HepG2 (cell line): ENCODE results near the gene THRB. TPM values are rescaled to one million over a fixed set of nuclear protein-coding genes. Genes with fewer than 3 reads are reported as not detected.
A peak's percentile ranks its signal among the peaks of the same experiment; 100 is the strongest.

Experiments
- ATF1 ChIP-seq: IDR thresholded peaks from 2 replicates; pipeline ENCODE4 v1.6.1; 2016; ENCODE audit warnings: mild to moderate bottlenecking, control low read depth
- CEBPZ ChIP-seq: IDR thresholded peaks from 2 replicates; pipeline ENCODE4 v1.6.1; 2012; ENCODE audit warnings: low read length, improper control_type of control experiment
- EED ChIP-seq: sonication (generic); formaldehyde crosslinking; IDR thresholded peaks from 2 replicates; pipeline ENCODE4 v1.5.0; 2020; ENCODE audit warnings: mild to moderate bottlenecking, missing genetic modification reagents
- FOSL2 ChIP-seq: sonication (generic); formaldehyde crosslinking; IDR thresholded peaks from 2 replicates; pipeline ENCODE4 v1.4.0; 2020; ENCODE audit warnings: missing genetic modification reagents
- KLF16 ChIP-seq, 2 experiments: sonication (generic) in 1 of 2; formaldehyde crosslinking in 1 of 2; IDR thresholded peaks; 2 replicates each; pipeline versions ENCODE4 v1.6.1 to v1.8.0; 2016 to 2023; ENCODE audit warnings: missing genetic modification reagents in 2 of 2, missing compliant biosample characterization in 1 of 2
- MTA1 ChIP-seq: sonication (generic); formaldehyde crosslinking; IDR thresholded peaks from 2 replicates; pipeline ENCODE4 v1.4.0; 2020; ENCODE audit warnings: missing genetic modification reagents, mild to moderate bottlenecking, borderline replicate concordance
- RXRB ChIP-seq: IDR thresholded peaks from 2 replicates; pipeline ENCODE4 v1.6.1; 2016; ENCODE audit warnings: borderline replicate concordance, missing genetic modification reagents, missing compliant biosample characterization
- SP140L ChIP-seq: sonication (generic); formaldehyde crosslinking; IDR thresholded peaks from 2 replicates; pipeline ENCODE4 v1.4.0; 2020; ENCODE audit warnings: missing genetic modification reagents, borderline replicate concordance
- THRA ChIP-seq: sonication (generic); formaldehyde crosslinking; IDR thresholded peaks from 2 replicates; pipeline ENCODE4 v1.4.0; 2020; ENCODE audit warnings: missing genetic modification reagents, borderline replicate concordance
- ZEB1 ChIP-seq: IDR thresholded peaks from 2 replicates; pipeline ENCODE4 v1.6.1; 2012; ENCODE audit warnings: mild to moderate bottlenecking, low read depth, inconsistent platforms; ENCODE audit not compliant: insufficient replicate concordance
- ZFP36L2 ChIP-seq: sonication (generic); formaldehyde crosslinking; IDR thresholded peaks from 2 replicates; pipeline ENCODE4 v1.4.0; 2020; ENCODE audit warnings: missing genetic modification reagents
- ZMYM3 ChIP-seq: sonication (generic); formaldehyde crosslinking; IDR thresholded peaks from 2 replicates; pipeline ENCODE4 v1.5.1; 2020; ENCODE audit warnings: mild to moderate bottlenecking, missing genetic modification reagents
- ZNF207 ChIP-seq: fragments of 450-650 bp; IDR thresholded peaks from 2 replicates; pipeline ENCODE4 v1.6.1; 2016; ENCODE audit warnings: antibody characterized with exemption, borderline replicate concordance
- ZNF329 ChIP-seq: sonication (generic); formaldehyde crosslinking; IDR thresholded peaks from 2 replicates; pipeline ENCODE4 v1.9.0; 2021; ENCODE audit warnings: low read depth, mild to moderate bottlenecking, missing genetic modification reagents
- ZNF451 ChIP-seq: sonication (generic); formaldehyde crosslinking; IDR thresholded peaks from 2 replicates; pipeline ENCODE4 v1.5.0; 2020; ENCODE audit warnings: mild to moderate bottlenecking, missing genetic modification reagents
- ZNF569 ChIP-seq: sonication (generic); formaldehyde crosslinking; IDR thresholded peaks from 2 replicates; pipeline ENCODE4 v1.5.0; 2020; ENCODE audit warnings: mild to moderate bottlenecking, missing genetic modification reagents, moderate library complexity, borderline replicate concordance
- ZNF749 ChIP-seq: sonication (generic); formaldehyde crosslinking; IDR thresholded peaks from 2 replicates; pipeline ENCODE4 v1.8.0; 2022; ENCODE audit warnings: mild to moderate bottlenecking, missing genetic modification reagents, moderate library complexity, borderline replicate concordance
- ZSCAN21 ChIP-seq: sonication (generic); formaldehyde crosslinking; IDR thresholded peaks from 2 replicates; pipeline ENCODE4 v1.8.0; 2022; ENCODE audit warnings: mild to moderate bottlenecking, missing genetic modification reagents, moderate library complexity, borderline replicate concordance
- polyA plus RNA-seq, 8 experiments: library from polyadenylated mRNA; depleted of rRNA in 3 of 8; stranded (reverse) in 7 of 8; unstranded in 1 of 8; fragments of >200 nt; fragmentation: Illumina TruSeq in 4 of 8; extraction: Trizol in 4 of 8; gene quantifications; 2 replicates each; pipeline versions ENCODE4 v1.2.1 to v1.2.3, GENCODE V29; 2011 to 2016; ENCODE audit warnings: low read depth in 4 of 8, missing spikeins in 1 of 8, mixed read lengths in 1 of 8; ENCODE audit not compliant: insufficient read depth in 1 of 8
- total RNA-seq, 5 experiments: library from RNA; depleted of rRNA; stranded (reverse); fragments of >200 nt; fragmentation: Illumina TruSeq; extraction: Trizol; gene quantifications; 2 replicates each; pipeline ENCODE4 v1.2.3, GENCODE V29; 2016; ENCODE audit warnings: low read depth in 1 of 5
- TF ChIP-seq, protein P1 (sequence below): sonication (generic); formaldehyde crosslinking; IDR thresholded peaks from 2 replicates; pipeline ENCODE4 v1.4.0; 2020; ENCODE audit warnings: missing genetic modification reagents
- TF ChIP-seq, protein P2 (sequence below): IDR thresholded peaks from 2 replicates; pipeline ENCODE4 v1.6.1; 2016; ENCODE audit warnings: missing genetic modification reagents, missing compliant biosample characterization

Gene THRB
- total and polyA plus RNA-seq, 2 of the 13 experiments (the other 11 are each of a cell fraction or from before 2014, with no cell fraction given) = 4.7 to 22.7 TPM

DNA sequence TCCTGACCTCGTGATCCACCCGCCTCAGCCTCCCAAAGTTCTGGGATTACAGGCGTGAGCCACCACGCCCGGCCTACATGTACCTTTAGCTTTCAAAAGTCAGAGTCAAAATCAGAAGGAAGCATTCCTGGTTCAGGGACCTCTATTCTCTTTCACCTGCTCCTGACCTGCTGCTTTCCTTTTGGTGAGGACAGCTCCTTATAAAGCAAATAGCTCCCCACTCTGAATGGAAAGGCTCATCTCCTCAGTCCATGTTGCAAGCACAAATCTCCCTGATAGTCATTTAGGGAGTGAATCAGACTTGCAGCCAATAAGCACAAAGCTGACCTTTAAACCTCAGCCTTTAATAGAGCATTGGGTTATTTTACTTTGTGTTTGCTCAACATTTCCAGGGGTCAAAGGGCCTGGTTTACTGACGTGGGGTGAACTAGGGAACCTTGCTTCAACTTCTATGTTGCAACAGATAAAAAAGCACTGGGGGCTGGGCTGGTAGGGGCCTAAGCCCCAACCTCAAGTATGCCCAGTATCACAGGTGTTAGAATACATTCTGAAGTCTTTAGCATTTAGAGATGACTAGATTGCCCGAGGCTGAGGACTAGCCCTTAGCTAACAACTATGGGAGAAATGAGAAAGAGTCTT, 43.1 kb downstream of the THRB start (continued):
- TF ChIP-seq THRA (CRISPR knock-in tag) = peak; percentile 96; the same call in 1 of the 2 replicates
- no peak for TF ChIP-seq ZSCAN21 (CRISPR knock-in tag)
- TF ChIP-seq FOSL2 = peak; percentile 91
- TF ChIP-seq EED (CRISPR knock-in tag) = no peak
- TF ChIP-seq ZMYM3 (CRISPR knock-in tag) = no peak; the same call in none of the 2 replicates
- TF ChIP-seq CEBPZ = no peak
- no peak for TF ChIP-seq ZNF749 (CRISPR knock-in tag)
- TF ChIP-seq ZEB1 = peak; percentile 76
- TF ChIP-seq, protein P1, sequence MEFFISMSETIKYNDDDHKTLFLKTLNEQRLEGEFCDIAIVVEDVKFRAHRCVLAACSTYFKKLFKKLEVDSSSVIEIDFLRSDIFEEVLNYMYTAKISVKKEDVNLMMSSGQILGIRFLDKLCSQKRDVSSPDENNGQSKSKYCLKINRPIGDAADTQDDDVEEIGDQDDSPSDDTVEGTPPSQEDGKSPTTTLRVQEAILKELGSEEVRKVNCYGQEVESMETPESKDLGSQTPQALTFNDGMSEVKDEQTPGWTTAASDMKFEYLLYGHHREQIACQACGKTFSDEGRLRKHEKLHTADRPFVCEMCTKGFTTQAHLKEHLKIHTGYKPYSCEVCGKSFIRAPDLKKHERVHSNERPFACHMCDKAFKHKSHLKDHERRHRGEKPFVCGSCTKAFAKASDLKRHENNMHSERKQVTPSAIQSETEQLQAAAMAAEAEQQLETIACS (CRISPR knock-in tag) = no peak
- TF ChIP-seq ATF1 = peak; percentile 83
- 0 out of 2 replicates have a peak, but pooled peaks have one; percentile 62 for TF ChIP-seq ZNF451
- no peak for TF ChIP-seq MTA1 (CRISPR knock-in tag)
- no peak for TF ChIP-seq ZNF329
- TF ChIP-seq ZFP36L2 (CRISPR knock-in tag) = no peak
- TF ChIP-seq RXRB (CRISPR knock-in tag) = peak; percentile 97
- TF ChIP-seq SP140L = no peak
- no peak; the same call in 1 of the 2 replicates for TF ChIP-seq ZNF569
- TF ChIP-seq, protein P2, sequence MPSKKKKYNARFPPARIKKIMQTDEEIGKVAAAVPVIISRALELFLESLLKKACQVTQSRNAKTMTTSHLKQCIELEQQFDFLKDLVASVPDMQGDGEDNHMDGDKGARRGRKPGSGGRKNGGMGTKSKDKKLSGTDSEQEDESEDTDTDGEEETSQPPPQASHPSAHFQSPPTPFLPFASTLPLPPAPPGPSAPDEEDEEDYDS (CRISPR knock-in tag) = peak; percentile 78
- peak in 1 of 2 experiments; percentile 94; a peak in 2 of 4 replicates for TF ChIP-seq KLF16 (CRISPR knock-in tag; IDR thresholded peaks at IDR 0.05)
- TF ChIP-seq ZNF207 = no peak
